Endothelial cell of umbilical vein (primary cell): ENCODE results near the gene DIDO1. TPM values are rescaled to one million over a fixed set of nuclear protein-coding genes. Genes with fewer than 3 reads are reported as not detected.

ENCODE experiments used
- BruUV-seq: library from RNA; stranded (reverse); fragments of 400-500 nt; replicated peaks from 2 replicates; lab custom pipeline; 2021; lab: Mats Ljungman, UMichigan
- CTCF ChIA-PET: fragments of 300-600, 350-600 bp; sonication (Branson Sonifier 250); formaldehyde crosslinking; loops from one replicate; lab custom pipeline; 2021; ENCODE audit warnings: antibody characterized with exemption, inconsistent platforms; lab: Charles Lee
- POLR2A ChIA-PET: fragments of 300-600, 350-600 bp; sonication (Branson Sonifier 250); formaldehyde crosslinking; loops from one replicate; lab custom pipeline; 2021; ENCODE audit warnings: antibody characterized with exemption, inconsistent platforms; lab: Charles Lee
- DNase-seq: peaks from one replicate; pipeline ENCODE4 v3.0.0-alpha.2; 2011; ENCODE audit warnings: low read depth, low spot score
- FAIRE-seq: peaks from 2 replicates; lab custom pipeline; 2011; peaks lifted over from hg19 to GRCh38; lab: Jason Lieb, UNC
- H2AFZ ChIP-seq: 2 replicates; pipeline ENCODE4 v1.6.0; 2012; ENCODE audit warnings: low read depth, low read length, control low read depth, inconsistent platforms
- H3K27ac ChIP-seq: 2 replicates; pipeline ENCODE4 v1.5.1; 2011; ENCODE audit warnings: low read depth, mild to moderate bottlenecking, control low read depth, low read length, moderate library complexity; ENCODE audit not compliant: insufficient read depth
- H3K27me3 ChIP-seq, 2 experiments: 2 replicates each; pipeline versions ENCODE4 v1.6.0 to v1.6.1; 2011; ENCODE audit warnings: low read length in 2 of 2, mixed read lengths in 1 of 2; ENCODE audit not compliant: control insufficient read depth in 2 of 2, insufficient read depth in 2 of 2
- H3K36me3 ChIP-seq, 2 experiments: 2 replicates in 1 of 2; 3 replicates in 1 of 2; pipeline ENCODE4 v1.5.1; 2011; ENCODE audit warnings: low read length in 2 of 2, mild to moderate bottlenecking in 1 of 2, moderate library complexity in 1 of 2; ENCODE audit not compliant: control insufficient read depth in 2 of 2, insufficient read depth in 2 of 2; ENCODE audit errors: extremely low read depth in 1 of 2
- H3K4me1 ChIP-seq: 3 replicates; pipeline ENCODE4 v1.5.1; 2011; ENCODE audit warnings: mild to moderate bottlenecking, low read length; ENCODE audit not compliant: control insufficient read depth, insufficient read depth; ENCODE audit errors: extremely low read depth
- H3K4me2 ChIP-seq: 2 replicates; pipeline ENCODE4 v1.6.1; 2011; ENCODE audit warnings: low read length, control low read depth, mixed read lengths; ENCODE audit not compliant: insufficient read depth
- H3K4me3 ChIP-seq, 3 experiments: fragments of 200-600 bp in 1 of 3; sonication (generic), shearing (Covaris generic) in 1 of 3; replicated peaks in 1 of 3; 2 replicates each; pipeline ENCODE4 v1.5.1; 2011 to 2016; ENCODE audit warnings: control low read depth in 3 of 3, low read length in 3 of 3, mild to moderate bottlenecking in 2 of 3, inconsistent platforms in 1 of 3, low read depth in 1 of 3, moderate library complexity in 1 of 3; ENCODE audit not compliant: insufficient read depth in 1 of 3
- H3K79me2 ChIP-seq: 2 replicates; pipeline ENCODE4 v1.6.0; 2012; ENCODE audit warnings: low read length, inconsistent platforms; ENCODE audit not compliant: control insufficient read depth, insufficient read depth
- H3K9ac ChIP-seq: replicated peaks from 2 replicates; pipeline ENCODE3; 2011; ENCODE audit warnings: low read length, control low read depth; ENCODE audit not compliant: insufficient read depth; ENCODE audit errors: extremely low read depth
- H3K9me1 ChIP-seq: replicated peaks from 3 replicates; pipeline ENCODE4 v1.6.0; 2011; ENCODE audit warnings: mild to moderate bottlenecking, low read length; ENCODE audit not compliant: control insufficient read depth, insufficient read depth; ENCODE audit errors: extremely low read depth
- H3K9me3 ChIP-seq: replicated peaks from 2 replicates; pipeline ENCODE4 v1.5.1; 2012; ENCODE audit warnings: low read length, inconsistent platforms; ENCODE audit not compliant: control insufficient read depth, insufficient read depth
- H4K20me1 ChIP-seq: replicated peaks from 2 replicates; pipeline ENCODE3; 2011; ENCODE audit warnings: mild to moderate bottlenecking, low read length; ENCODE audit not compliant: control insufficient read depth, insufficient read depth; ENCODE audit errors: extremely low read depth
- EZH2 ChIP-seq: IDR thresholded peaks from 2 replicates; pipeline ENCODE4 v1.6.1; 2012; ENCODE audit warnings: borderline replicate concordance, low read depth, mild to moderate bottlenecking, moderate library complexity, low read length, inconsistent platforms; ENCODE audit not compliant: severe bottlenecking
- FOS ChIP-seq: IDR thresholded peaks from 2 replicates; pipeline ENCODE4 v1.6.1; 2011; ENCODE audit warnings: mild to moderate bottlenecking, low read length, moderate library complexity, borderline replicate concordance; ENCODE audit not compliant: insufficient read depth
- GATA2 ChIP-seq: IDR thresholded peaks from 2 replicates; pipeline ENCODE4 v1.7.0; 2011; ENCODE audit warnings: low read depth, mild to moderate bottlenecking, moderate library complexity, mixed read lengths, low read length; ENCODE audit not compliant: insufficient read length, insufficient read depth
- JUN ChIP-seq: IDR thresholded peaks from 2 replicates; pipeline ENCODE4 v1.6.1; 2011; ENCODE audit warnings: borderline replicate concordance, low read depth; ENCODE audit not compliant: insufficient read length, insufficient read depth
- MYC ChIP-seq: IDR thresholded peaks from one replicate; pipeline ENCODE4 v1.6.1; 2011; ENCODE audit warnings: mild to moderate bottlenecking, low read depth, low read length
- POLR2A ChIP-seq: IDR thresholded peaks from 2 replicates; pipeline ENCODE4 v1.6.1; 2012; ENCODE audit warnings: low read depth, mild to moderate bottlenecking, control low read depth, low read length
- POLR2AphosphoS5 ChIP-seq: IDR thresholded peaks from 2 replicates; pipeline ENCODE4 v1.6.1; 2012; ENCODE audit warnings: low read depth, mild to moderate bottlenecking, control low read depth, low read length, moderate library complexity; ENCODE audit not compliant: insufficient read depth
- dilution Hi-C: fragments of 300-500 bp; cut with MboI; formaldehyde crosslinking; loops from one replicate; pipeline ENCODE4 v1.15.0; 2019; ENCODE audit warnings: low sequenced_read_pairs; ENCODE audit not compliant: extremely low pct_ligation_motif_present
- intact Hi-C: fragments of 100-400 bp; cut with micrococcal nuclease; formaldehyde crosslinking; loops from one replicate; pipeline ENCODE4 v1.10.0; 2022
- polyA plus RNA-seq, 4 experiments: library from polyadenylated mRNA; depleted of rRNA in 3 of 4; stranded (reverse) in 3 of 4; unstranded in 1 of 4; fragments of >200 nt; gene quantifications; 2 replicates each; pipeline versions ENCODE4 v1.2.1 to v1.2.3, GENCODE V29; 2011 to 2012; ENCODE audit warnings: missing spikeins in 1 of 4
- total RNA-seq: library from RNA; stranded (reverse); gene quantifications from 2 replicates; pipeline ENCODE4 v1.2.3, GENCODE V29; 2021
- TF ChIP-seq, protein P1 (sequence below): IDR thresholded peaks from 2 replicates; pipeline ENCODE4 v1.6.1; 2011; ENCODE audit not compliant: insufficient read depth, insufficient read length
- TF ChIP-seq, protein P2 (sequence below), 2 donors: IDR thresholded peaks; 1 replicate in 1 of 2; 2 replicates in 1 of 2; pipeline ENCODE4 v1.5.1; 2011; ENCODE audit warnings: low read length in 2 of 2, mild to moderate bottlenecking in 2 of 2, moderate library complexity in 2 of 2, control low read depth in 1 of 2, inconsistent platforms in 1 of 2, low read depth in 1 of 2; ENCODE audit not compliant: insufficient read depth in 1 of 2; ENCODE audit errors: extremely low read depth in 1 of 2

The DIDO1 gene
- total and polyA plus RNA-seq, 2 donors (not counting 3 experiments of a cell fraction or from before 2014, with no cell fraction given), result 22.1 to 51.2 TPM

DNA sequence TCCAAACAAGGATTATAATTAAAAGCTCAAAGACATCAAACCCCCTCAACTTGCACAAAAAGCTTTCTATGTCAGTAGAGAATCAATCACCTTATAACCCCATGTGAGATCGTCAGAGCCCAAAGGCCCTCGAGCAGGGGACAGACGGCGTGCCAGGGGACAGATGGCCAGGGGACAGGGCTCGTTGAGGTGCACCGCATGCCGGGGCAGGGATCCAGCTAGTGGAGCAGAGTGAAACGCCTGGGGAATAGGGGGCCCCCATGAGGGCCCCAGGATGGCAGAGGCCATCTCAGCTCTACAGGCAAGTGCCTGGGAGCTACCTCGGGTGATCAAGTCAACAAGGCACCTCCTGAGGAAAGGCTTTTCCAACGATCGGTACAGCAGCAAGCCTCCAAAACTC, 28.6 kb downstream of the DIDO1 start:
- no peak overlapping the region for H3K9ac ChIP-seq
- intact Hi-C loops (no loop called here), dilution Hi-C loops (no loop called here)
- CTCF ChIA-PET, result interaction anchor here (0.9 to 1.7 kb wide), 5 partner anchors 9 to 75 kb away, joined by 3 to 7 read pairs (median 4); no protein-coding TSS in a partner anchor
- no peak overlapping the region for H3K4me3 ChIP-seq
- no TSS peak for BruUV-seq
- no peaks in the 10 kb centered on the region for H3K79me2 ChIP-seq
- H3K27ac ChIP-seq, result no peak overlapping the region
- H3K9me1 ChIP-seq, result no peaks in the 10 kb centered on the region
- no peaks in the 10 kb centered on the region for H3K4me1 ChIP-seq
- FAIRE-seq (no peak), DNase-seq (no peak)
- no peaks in the 10 kb centered on the region for H3K27me3 ChIP-seq
- no peak overlapping the region for H2AFZ ChIP-seq
- TF ChIP-seq, protein P1, sequence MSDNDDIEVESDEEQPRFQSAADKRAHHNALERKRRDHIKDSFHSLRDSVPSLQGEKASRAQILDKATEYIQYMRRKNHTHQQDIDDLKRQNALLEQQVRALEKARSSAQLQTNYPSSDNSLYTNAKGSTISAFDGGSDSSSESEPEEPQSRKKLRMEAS, result no peak
- TF ChIP-seq POLR2A, result peak; percentile 16
- no peak overlapping the region for H3K4me2 ChIP-seq
- H3K36me3 ChIP-seq, result peaks cover 18 to 23% of the 10 kb centered on the region in 2 experiments
- H4K20me1 ChIP-seq, result no peaks in the 10 kb centered on the region
- POLR2A ChIA-PET, result no interaction called here
- no peaks in the 10 kb centered on the region for H3K9me3 ChIP-seq

- no peak overlapping the region for H3K4me3 ChIP-seq
- TF ChIP-seq JUN, result no peak
- no peak for TF ChIP-seq FOS
- TF ChIP-seq, protein P2, sequence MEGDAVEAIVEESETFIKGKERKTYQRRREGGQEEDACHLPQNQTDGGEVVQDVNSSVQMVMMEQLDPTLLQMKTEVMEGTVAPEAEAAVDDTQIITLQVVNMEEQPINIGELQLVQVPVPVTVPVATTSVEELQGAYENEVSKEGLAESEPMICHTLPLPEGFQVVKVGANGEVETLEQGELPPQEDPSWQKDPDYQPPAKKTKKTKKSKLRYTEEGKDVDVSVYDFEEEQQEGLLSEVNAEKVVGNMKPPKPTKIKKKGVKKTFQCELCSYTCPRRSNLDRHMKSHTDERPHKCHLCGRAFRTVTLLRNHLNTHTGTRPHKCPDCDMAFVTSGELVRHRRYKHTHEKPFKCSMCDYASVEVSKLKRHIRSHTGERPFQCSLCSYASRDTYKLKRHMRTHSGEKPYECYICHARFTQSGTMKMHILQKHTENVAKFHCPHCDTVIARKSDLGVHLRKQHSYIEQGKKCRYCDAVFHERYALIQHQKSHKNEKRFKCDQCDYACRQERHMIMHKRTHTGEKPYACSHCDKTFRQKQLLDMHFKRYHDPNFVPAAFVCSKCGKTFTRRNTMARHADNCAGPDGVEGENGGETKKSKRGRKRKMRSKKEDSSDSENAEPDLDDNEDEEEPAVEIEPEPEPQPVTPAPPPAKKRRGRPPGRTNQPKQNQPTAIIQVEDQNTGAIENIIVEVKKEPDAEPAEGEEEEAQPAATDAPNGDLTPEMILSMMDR (IDR thresholded peaks at IDR 0.05; ENCODE audit: extremely low read depth in 1 of 2, insufficient read depth in 1 of 2, low read depth in 1 of 2, low read length in 2 of 2), result no peak
- TF ChIP-seq EZH2, result no peak
- no peak for TF ChIP-seq MYC
- TF ChIP-seq, protein P1, result no peak
- no peak for TF ChIP-seq POLR2AphosphoS5
- TF ChIP-seq GATA2, result no peak
- no peak for TF ChIP-seq POLR2A
- H3K36me3 ChIP-seq, result peaks cover 17 to 26% of the 10 kb centered on the region in 2 experiments
- no peaks in the 10 kb centered on the region for H3K27me3 ChIP-seq
- FAIRE-seq (no peak), DNase-seq (no peak)
- no peak overlapping the region for H3K27ac ChIP-seq
- dilution Hi-C loops (no loop called here), intact Hi-C loops (no loop called here)
- no peak overlapping the region for H2AFZ ChIP-seq
- ChIA-PET POLR2A (no interaction called here), CTCF (interaction anchor here (1.2 kb wide), 1 partner anchor 74 kb away, joined by 4 read pairs; no protein-coding TSS in a partner anchor)
- no peaks in the 10 kb centered on the region for H4K20me1 ChIP-seq
- H3K9ac ChIP-seq, result no peak overlapping the region
- no peaks in the 10 kb centered on the region for H3K9me3 ChIP-seq
- H3K4me2 ChIP-seq, result no peak overlapping the region
- no peaks in the 10 kb centered on the region for H3K9me1 ChIP-seq
- BruUV-seq, result TSS peak; percentile 9
- H3K79me2 ChIP-seq, result no peaks in the 10 kb centered on the region
- no peaks in the 10 kb centered on the region for H3K4me1 ChIP-seq
Measured at GRCh38 chr20:62896526-62896925, 29.8 kb downstream of the DIDO1 start.
